Measurements from ENCODE around the gene ZNF581.
A peak's percentile ranks its signal among the peaks of the same experiment; 100 is the strongest.

Gene ZNF581

GRCh38 chr19:55605637-55606470 lies 37.6 kb upstream of the ZNF581 start, which contains the start of gene ZNF865 (continued):
- TF ChIP-seq ZNF639 (tag by site-specific recombination; IDR thresholded peaks at IDR 0.05): peak; percentile 36; the same call in 1 of the 2 replicates
- TF ChIP-seq WT1 (tag by site-specific recombination; IDR thresholded peaks at IDR 0.05): 0 out of 2 replicates have a peak, but pooled peaks have one; percentile 12
- no peak for TF ChIP-seq ZNF449 (tag by site-specific recombination; IDR thresholded peaks at IDR 0.05)
- no peak for TF ChIP-seq OSR2 (tag by site-specific recombination; IDR thresholded peaks at IDR 0.05)
- TF ChIP-seq ZNF623 (tag by site-specific recombination; IDR thresholded peaks at IDR 0.05): 0 out of 2 replicates have a peak, but pooled peaks have one; percentile 8
- no peak for TF ChIP-seq OVOL3 (tag by site-specific recombination; IDR thresholded peaks at IDR 0.05)
- TF ChIP-seq KLF8 (tag by site-specific recombination; IDR thresholded peaks at IDR 0.05): peak; percentile 75; the same call in 1 of the 2 replicates
- TF ChIP-seq ZNF654 (tag by site-specific recombination; IDR thresholded peaks at IDR 0.05; ENCODE audit: low read depth): peak; percentile 84
- no peak for TF ChIP-seq ZNF558 (tag by site-specific recombination; IDR thresholded peaks at IDR 0.05)
- no peak for TF ChIP-seq SETDB1 (IDR thresholded peaks at IDR 0.05; ENCODE audit: insufficient read length, low read length)
- TF ChIP-seq YY2 (tag by site-specific recombination; IDR thresholded peaks at IDR 0.05): 0 out of 2 replicates have a peak, but pooled peaks have one; percentile 3
- 0 out of 2 replicates have a peak, but pooled peaks have one; percentile 52 for TF ChIP-seq ZXDB (tag by site-specific recombination; IDR thresholded peaks at IDR 0.05)
- TF ChIP-seq ZNF660 (tag by site-specific recombination; IDR thresholded peaks at IDR 0.05): peak; percentile 78
- no peak for TF ChIP-seq ZNF138 (tag by site-specific recombination; IDR thresholded peaks at IDR 0.05; ENCODE audit: borderline replicate concordance)
- no peak for TF ChIP-seq ZNF785 (tag by site-specific recombination; IDR thresholded peaks at IDR 0.05)
- peak; percentile 57; the same call in 1 of the 2 replicates for TF ChIP-seq PRDM10 (tag by site-specific recombination; IDR thresholded peaks at IDR 0.05)
- no peak for TF ChIP-seq ZNF155 (tag by site-specific recombination; IDR thresholded peaks at IDR 0.05)
- peak; percentile 95 for TF ChIP-seq CTCF (tag by site-specific recombination; IDR thresholded peaks at IDR 0.05)
- TF ChIP-seq ZNF280C (tag by site-specific recombination; IDR thresholded peaks at IDR 0.05): no peak
- TF ChIP-seq ZBTB26 (tag by site-specific recombination; optimal IDR thresholded peaks at IDR 0.05): no peak
- no peak for TF ChIP-seq ZNF521 (tag by site-specific recombination; IDR thresholded peaks at IDR 0.05)
- TF ChIP-seq TCF7L2 (IDR thresholded peaks at IDR 0.05; ENCODE audit: borderline replicate concordance, low read depth, low read length): no peak
- no peak for TF ChIP-seq ZNF416 (tag by site-specific recombination; IDR thresholded peaks at IDR 0.05)
- no peak for TF ChIP-seq ZNF629 (tag by site-specific recombination; IDR thresholded peaks at IDR 0.05)
- TF ChIP-seq ZNF223 (tag by site-specific recombination; IDR thresholded peaks at IDR 0.05): no peak
- no peak for TF ChIP-seq ZNF423 (tag by site-specific recombination; IDR thresholded peaks at IDR 0.05)
